Measurements from ENCODE around the gene ATP6V1G3. TPM values are rescaled to one million over a fixed set of nuclear protein-coding genes. Genes with fewer than 3 reads are reported as not detected.
"Not testable (repeated sequence)": the region's sequence is repeated elsewhere in the genome, so short reads cannot be mapped to it uniquely, and the experiment has no call there.

ATP6V1G3 gene
- total RNA-seq (not detected), polyA plus RNA-seq (not detected)
- long read RNA-seq, donor 1 = 0 reads
- long read RNA-seq, donor 2 = 0 reads
- long read RNA-seq, donor 3 = 0 reads

- intact Hi-C loops (cut with DNase I) = no loop called here
- no peak for TF ChIP-seq CTCF (IDR thresholded peaks at IDR 0.05)
- no peak for TF ChIP-seq POLR2A (IDR thresholded peaks at IDR 0.05)
- Histone ChIP-seq H3K4me1 (peaks cover 0 to 25% (median 0%) of the 10 kb centered on the region in 12 donors), H3K27me3 (no peaks in the 10 kb centered on the region), H3K9me3 (no peaks in the 10 kb centered on the region), H3K36me3 (no peaks in the 10 kb centered on the region), H3K27ac (no peak within 1 kb of the TSS), H3K4me3 (no peak within 1 kb of the TSS)
- no peak for DNase-seq
- no peak for ATAC-seq
- 60 to 83% (median 69%) methylated on average over 1 of the region's 1 CpG for WGBS, 4 donors
Measured at GRCh38 chr1:198540580-198540979, at the start of gene ATP6V1G3. Gene ATP6V1G3 (minus strand): TSS chr1:198540680. CDS start chr1:198540650, 30 bp downstream.

GRCh38 chr1:198588845-198589244 is 48.4 kb upstream of the ATP6V1G3 start:
- ATAC-seq (no peak), DNase-seq (no peak)
- no peaks in the 10 kb centered on the region for H3K4me1 ChIP-seq
- no peaks in the 10 kb centered on the region for H3K27me3 ChIP-seq
- TF ChIP-seq CTCF (IDR thresholded peaks at IDR 0.05) (no peak), POLR2A (IDR thresholded peaks at IDR 0.05) (no peak)
- H3K27ac ChIP-seq = no peak overlapping the region
- H3K4me3 ChIP-seq = no peak overlapping the region
- intact Hi-C loops (cut with DNase I) = no loop called here
- H3K36me3 ChIP-seq = no peaks in the 10 kb centered on the region
- H3K9me3 ChIP-seq = peaks cover 0 to 33% (median 8%) of the 10 kb centered on the region in 12 donors

- ATAC-seq (no peak), DNase-seq (no peak)
- H3K9me3 ChIP-seq = peaks cover 0 to 23% (median 13%) of the 10 kb centered on the region in 12 donors
- TF ChIP-seq POLR2A (IDR thresholded peaks at IDR 0.05) (no peak), CTCF (IDR thresholded peaks at IDR 0.05) (no peak)
- no peaks in the 10 kb centered on the region for H3K27me3 ChIP-seq
- intact Hi-C loops (cut with DNase I) = no loop called here
- H3K27ac ChIP-seq = no peak overlapping the region
- no peaks in the 10 kb centered on the region for H3K4me1 ChIP-seq
- H3K4me3 ChIP-seq = no peak overlapping the region
- no peaks in the 10 kb centered on the region for H3K36me3 ChIP-seq
- 93 to 98% (median 96%) methylated on average over 24 to 26 of the region's 26 CpGs for WGBS, 4 donors
Measured at GRCh38 chr1:198584163-198584562, 43.7 kb upstream of the ATP6V1G3 start.

GRCh38 chr1:198583209-198583802 is 42.8 kb upstream of the ATP6V1G3 start:
- H3K36me3 ChIP-seq; ATAC-seq; H3K27ac ChIP-seq; H3K27me3 ChIP-seq; H3K4me1 ChIP-seq; DNase-seq; H3K4me3 ChIP-seq; intact Hi-C loops (cut with DNase I): not testable (repeated sequence)
- H3K9me3 ChIP-seq = peaks cover 0 to 17% (median 8%) of the 10 kb centered on the region in 12 donors
- WGBS, 4 donors = 70 to 84% (median 82%) methylated on average over 5 of the region's 5 CpGs

- ATAC-seq = no peak
Measured at GRCh38 chr1:198577444-198577843, 37.0 kb upstream of the ATP6V1G3 start.

More at GRCh38 chr1:198577444-198577843, 37.0 kb upstream of the ATP6V1G3 start:
- Histone ChIP-seq H3K27me3 (no peaks in the 10 kb centered on the region), H3K36me3 (no peaks in the 10 kb centered on the region), H3K27ac (no peak overlapping the region), H3K9me3 (peaks cover 0 to 17% (median 8%) of the 10 kb centered on the region in 12 donors), H3K4me3 (no peak overlapping the region), H3K4me1 (no peaks in the 10 kb centered on the region)
- no peak for DNase-seq
- intact Hi-C loops (cut with DNase I) = no loop called here
- TF ChIP-seq POLR2A (IDR thresholded peaks at IDR 0.05) = no peak
- TF ChIP-seq CTCF (IDR thresholded peaks at IDR 0.05) = no peak
- WGBS, 4 donors = 85 to 91% (median 88%) methylated on average over 1 of the region's 1 CpG
